Measurements from ENCODE around the gene INPP5A.
"Not testable (repeated sequence)": the region's sequence is repeated elsewhere in the genome, so short reads cannot be mapped to it uniquely, and the experiment has no call there.

DNA sequence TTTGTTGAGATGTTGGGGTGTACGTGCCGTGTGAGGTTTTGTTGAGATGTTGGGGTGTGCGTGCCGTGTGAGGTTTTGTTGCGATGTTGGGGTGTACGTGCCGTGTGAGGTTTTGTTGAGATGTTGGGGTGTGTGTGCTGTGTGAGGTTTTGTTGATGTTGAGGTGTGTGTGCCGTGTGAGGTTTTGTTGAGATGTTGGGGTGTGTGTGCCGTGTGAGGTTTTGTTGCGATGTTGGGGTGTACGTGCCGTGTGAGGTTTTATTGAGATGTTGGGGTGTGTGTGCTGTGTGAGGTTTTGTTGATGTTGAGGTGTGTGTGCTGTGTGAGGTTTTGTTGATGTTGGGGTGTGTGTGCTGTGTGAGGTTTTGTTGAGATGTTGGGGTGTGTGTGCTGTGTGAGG lies 35.4 kb downstream of the INPP5A start:
- TF ChIP-seq ZNF274 (IDR thresholded peaks at IDR 0.05; ENCODE audit: low read depth, low read length); YY1 (IDR thresholded peaks at IDR 0.05; ENCODE audit: insufficient read depth, insufficient read length); SUZ12 (IDR thresholded peaks at IDR 0.05; ENCODE audit: extremely low read depth, insufficient read depth, insufficient read length): not testable (repeated sequence)
